GM10248 (cell line): ENCODE results near the gene ERC2.

Experiments
- CTCF ChIA-PET: fragments of 300-600 bp; sonication (Branson Sonifier 250); formaldehyde crosslinking; extraction: SDS; loops from one replicate; lab custom pipeline; 2021; ENCODE audit warnings: antibody characterized with exemption; lab: Yijun Ruan, JAX
- POLR2A ChIA-PET: fragments of 350-650 bp; sonication (Branson Sonifier 250); formaldehyde crosslinking; extraction: SDS; loops from one replicate; lab custom pipeline; 2020; ENCODE audit warnings: antibody characterized with exemption; lab: Yijun Ruan, JAX
- DNase-seq: peaks from one replicate; pipeline ENCODE4 v3.0.0; 2012; ENCODE audit errors: extremely low spot score
- TF ChIP-seq, protein P1 (sequence below): IDR thresholded peaks from 2 replicates; pipeline ENCODE4 v1.5.1; 2012; ENCODE audit warnings: mild to moderate bottlenecking, low read depth; ENCODE audit errors: extremely low read depth, missing control alignments, control extremely low read depth

ERC2 gene

DNA sequence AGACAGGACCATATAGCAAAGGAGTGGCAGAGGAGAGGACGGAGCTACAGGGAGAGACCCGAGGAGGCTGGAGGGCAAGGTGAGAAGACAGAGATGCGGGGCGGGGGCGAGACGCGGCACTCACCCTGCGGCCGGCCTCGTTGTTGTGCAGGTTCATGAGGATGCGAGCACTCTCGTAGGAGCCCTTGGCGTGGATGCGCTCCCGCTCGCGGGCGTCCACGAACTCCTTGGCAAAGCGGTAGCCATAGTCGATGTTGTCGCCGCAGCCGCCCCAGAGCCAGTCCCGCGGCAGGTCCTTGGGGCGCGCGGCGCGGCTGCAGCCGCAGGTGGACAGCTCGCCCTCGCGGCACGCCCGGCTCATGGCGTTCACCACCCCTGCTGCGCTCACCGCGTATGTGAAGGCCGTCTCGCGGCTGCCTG lies 994.0 kb downstream of the ERC2 start:
- TF ChIP-seq, protein P1, sequence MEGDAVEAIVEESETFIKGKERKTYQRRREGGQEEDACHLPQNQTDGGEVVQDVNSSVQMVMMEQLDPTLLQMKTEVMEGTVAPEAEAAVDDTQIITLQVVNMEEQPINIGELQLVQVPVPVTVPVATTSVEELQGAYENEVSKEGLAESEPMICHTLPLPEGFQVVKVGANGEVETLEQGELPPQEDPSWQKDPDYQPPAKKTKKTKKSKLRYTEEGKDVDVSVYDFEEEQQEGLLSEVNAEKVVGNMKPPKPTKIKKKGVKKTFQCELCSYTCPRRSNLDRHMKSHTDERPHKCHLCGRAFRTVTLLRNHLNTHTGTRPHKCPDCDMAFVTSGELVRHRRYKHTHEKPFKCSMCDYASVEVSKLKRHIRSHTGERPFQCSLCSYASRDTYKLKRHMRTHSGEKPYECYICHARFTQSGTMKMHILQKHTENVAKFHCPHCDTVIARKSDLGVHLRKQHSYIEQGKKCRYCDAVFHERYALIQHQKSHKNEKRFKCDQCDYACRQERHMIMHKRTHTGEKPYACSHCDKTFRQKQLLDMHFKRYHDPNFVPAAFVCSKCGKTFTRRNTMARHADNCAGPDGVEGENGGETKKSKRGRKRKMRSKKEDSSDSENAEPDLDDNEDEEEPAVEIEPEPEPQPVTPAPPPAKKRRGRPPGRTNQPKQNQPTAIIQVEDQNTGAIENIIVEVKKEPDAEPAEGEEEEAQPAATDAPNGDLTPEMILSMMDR, result no peak
- ChIA-PET CTCF (no interaction called here), POLR2A (no interaction called here)
- no peak for DNase-seq

- POLR2A ChIA-PET, result no interaction called here
- TF ChIP-seq, protein P1, result no peak
These were observed 994.5 kb downstream of the ERC2 start for GRCh38 chr3:55473788-55474187.

DNA sequence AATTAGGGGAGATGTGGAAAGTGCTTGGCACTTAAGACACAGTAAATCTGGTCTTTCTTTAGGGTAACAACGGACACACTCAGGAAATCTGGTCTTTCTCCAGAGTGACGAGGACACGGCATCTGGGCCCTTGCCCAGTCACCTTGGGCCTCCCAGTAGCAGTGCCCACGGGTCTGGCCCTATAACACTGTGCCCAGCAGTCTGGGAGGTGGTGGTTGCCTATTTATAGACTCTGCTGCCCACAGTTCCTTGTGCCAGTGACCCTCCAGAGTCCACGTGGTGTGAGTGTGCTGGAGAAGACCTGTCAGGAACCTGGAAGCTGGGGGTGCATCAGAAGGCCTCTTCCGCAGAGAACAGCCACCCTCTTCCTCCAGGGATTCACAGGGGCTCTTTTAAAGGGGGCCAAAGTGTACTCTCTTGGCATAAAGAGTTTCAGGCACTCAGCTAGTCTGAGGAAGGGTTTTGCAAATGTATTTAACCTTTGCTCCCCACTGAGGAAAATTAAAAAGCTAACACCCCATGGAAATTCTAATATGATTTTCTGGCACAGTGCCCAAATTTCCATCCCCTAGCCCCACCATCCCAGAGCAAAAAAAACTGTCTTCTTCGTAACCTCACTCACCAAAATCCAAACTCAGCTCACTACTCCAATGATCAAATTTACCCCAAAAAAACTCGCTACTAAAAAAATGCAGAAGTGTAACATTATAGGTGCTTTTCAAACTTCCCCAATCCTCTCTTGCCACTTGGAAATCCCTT lies 996.6 kb downstream of the ERC2 start:
- no peak for DNase-seq
- TF ChIP-seq, protein P1, result no peak

More at GRCh38 chr3:55473788-55474187, 994.5 kb downstream of the ERC2 start:
- CTCF ChIA-PET, result no interaction called here
- DNase-seq, result no peak

DNA sequence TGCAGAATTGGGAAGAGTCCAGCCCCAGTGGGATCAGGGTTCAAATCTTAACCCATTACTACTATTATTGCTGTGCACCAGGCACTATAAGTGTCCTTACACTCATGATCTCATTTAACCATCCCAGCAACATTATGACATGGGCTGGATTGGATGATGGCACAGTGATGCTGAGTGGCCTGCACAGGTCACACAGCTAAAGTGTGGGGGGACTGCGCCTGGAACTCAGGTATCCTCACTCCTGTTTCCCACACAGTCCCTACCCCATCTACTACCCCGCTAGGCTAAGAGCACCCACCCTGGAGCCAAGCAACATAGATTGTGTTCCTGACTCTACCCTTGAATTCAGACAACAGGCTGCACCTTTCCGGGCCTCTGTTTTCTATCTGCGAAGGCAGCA lies 997.2 kb downstream of the ERC2 start:
- DNase-seq, result no peak
- POLR2A ChIA-PET, result no interaction called here
- CTCF ChIA-PET, result interaction anchor here (1.4 kb wide), 1 partner anchor 276 kb away, joined by 3 read pairs; no protein-coding TSS in a partner anchor
- TF ChIP-seq, protein P1, result no peak

More for the DNA sequence above, 996.6 kb downstream of the ERC2 start:
- ChIA-PET CTCF (interaction anchor here (1.4 to 1.7 kb wide), 2 partner anchors 9 to 275 kb away, joined by 3 read pairs; no protein-coding TSS in a partner anchor), POLR2A (no interaction called here)

GRCh38 chr3:55469957-55470526 lies 998.2 kb downstream of the ERC2 start:
- ChIA-PET CTCF (interaction anchor here (1.4 kb wide), 1 partner anchor 277 kb away, joined by 3 read pairs; no protein-coding TSS in a partner anchor), POLR2A (no interaction called here)
- TF ChIP-seq, protein P1, result no peak
- no peak for DNase-seq

DNA sequence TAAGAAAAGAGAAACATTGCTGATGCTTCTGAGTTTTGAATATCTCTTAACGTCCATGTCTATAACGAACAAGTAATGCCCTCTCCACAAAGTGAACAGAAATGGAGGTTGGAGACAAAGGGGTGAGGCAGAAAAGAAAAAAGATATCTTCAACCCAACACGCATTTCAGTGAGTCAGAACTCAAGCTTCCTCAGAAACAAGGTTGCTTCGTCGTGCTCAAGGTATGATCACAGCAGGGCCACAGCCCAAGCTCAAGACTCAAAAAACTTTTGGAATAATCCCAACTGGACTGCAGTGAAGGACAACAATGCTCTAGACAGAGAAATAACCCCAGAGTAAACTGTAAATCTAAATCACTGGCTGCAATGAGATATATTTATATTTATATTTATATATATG lies 1000.0 kb downstream of the ERC2 start:
- ChIA-PET CTCF (no interaction called here), POLR2A (no interaction called here)
- no peak for DNase-seq

More for the DNA sequence above, 1000.0 kb downstream of the ERC2 start:
- TF ChIP-seq, protein P1, result no peak
